H9 (cell line): Measurements from ENCODE around the gene TRPV5. TPM values are rescaled to one million over a fixed set of nuclear protein-coding genes. Genes with fewer than 3 reads are reported as not detected.

ENCODE experiments used
- DNase-seq: peaks from one replicate; pipeline ENCODE4 v3.0.0-alpha.2; 2017
- H2AFZ ChIP-seq: one replicate; pipeline ENCODE4 v1.6.1; 2013; ENCODE audit warnings: mild to moderate bottlenecking, low read length, control low read depth, moderate library complexity
- H2AK5ac ChIP-seq: 2 replicates; pipeline ENCODE4 v1.6.1; 2013; ENCODE audit warnings: low read length, control low read depth, mixed read lengths; ENCODE audit not compliant: insufficient read length
- H2BK120ac ChIP-seq: one replicate; pipeline ENCODE4 v1.6.1; 2013; ENCODE audit warnings: low read depth, mild to moderate bottlenecking, low read length, control low read depth, inconsistent platforms; ENCODE audit not compliant: poor library complexity, severe bottlenecking
- H2BK12ac ChIP-seq: 2 replicates; pipeline ENCODE4 v1.6.1; 2013; ENCODE audit warnings: low read length, control low read depth, mixed read lengths, low read depth; ENCODE audit not compliant: insufficient read length
- H2BK15ac ChIP-seq: 2 replicates; pipeline ENCODE4 v1.6.1; 2013; ENCODE audit warnings: low read depth, low read length, control low read depth
- H2BK20ac ChIP-seq: one replicate; pipeline ENCODE4 v1.6.1; 2013; ENCODE audit warnings: low read depth, mild to moderate bottlenecking, low read length, control low read depth, inconsistent platforms; ENCODE audit not compliant: poor library complexity, severe bottlenecking
- H2BK5ac ChIP-seq: 2 replicates; pipeline ENCODE4 v1.6.1; 2013; ENCODE audit warnings: low read length, control low read depth, mixed read lengths; ENCODE audit not compliant: insufficient read length
- H3K14ac ChIP-seq: 2 replicates; pipeline ENCODE4 v1.6.1; 2013; ENCODE audit warnings: low read length, control low read depth; ENCODE audit not compliant: insufficient read depth
- H3K18ac ChIP-seq: 2 replicates; pipeline ENCODE4 v1.6.1; 2013; ENCODE audit warnings: low read depth, mild to moderate bottlenecking, mixed read lengths, low read length, control low read depth; ENCODE audit not compliant: insufficient read length
- H3K23ac ChIP-seq: 2 replicates; pipeline ENCODE4 v1.6.1; 2013; ENCODE audit warnings: low read length, control low read depth, mixed read lengths, low read depth; ENCODE audit not compliant: insufficient read length
- H3K23me2 ChIP-seq: 2 replicates; pipeline ENCODE4 v1.6.1; 2013; ENCODE audit warnings: low read depth, mild to moderate bottlenecking, mixed read lengths, low read length, control low read depth; ENCODE audit not compliant: insufficient read length, poor library complexity, severe bottlenecking
- H3K27ac ChIP-seq: 2 replicates; pipeline ENCODE4 v1.5.1; 2013; ENCODE audit warnings: low read length, control low read depth, mixed read lengths, low read depth; ENCODE audit not compliant: insufficient read length
- H3K27me3 ChIP-seq: 2 replicates; pipeline ENCODE4 v1.6.1; 2013; ENCODE audit warnings: low read length, control low read depth, inconsistent platforms; ENCODE audit not compliant: insufficient read depth
- H3K4ac ChIP-seq: 2 replicates; pipeline ENCODE4 v1.6.1; 2013; ENCODE audit warnings: low read depth, mild to moderate bottlenecking, control low read depth, inconsistent platforms, low read length, moderate library complexity
- H3K4me1 ChIP-seq: 2 replicates; pipeline ENCODE4 v1.6.1; 2013; ENCODE audit warnings: low read length, control low read depth, inconsistent platforms; ENCODE audit not compliant: insufficient read depth
- H3K4me2 ChIP-seq: 2 replicates; pipeline ENCODE4 v1.6.1; 2013; ENCODE audit warnings: low read length, control low read depth, mixed read lengths; ENCODE audit not compliant: insufficient read length, insufficient read depth
- H3K56ac ChIP-seq: 2 replicates; pipeline ENCODE4 v1.6.1; 2013; ENCODE audit warnings: low read depth, mild to moderate bottlenecking, mixed read lengths, low read length, control low read depth; ENCODE audit not compliant: insufficient read length
- H3K79me1 ChIP-seq: 2 replicates; pipeline ENCODE4 v1.6.1; 2013; ENCODE audit warnings: low read depth, mild to moderate bottlenecking, moderate library complexity, low read length, control low read depth, inconsistent platforms; ENCODE audit not compliant: insufficient read depth, poor library complexity, severe bottlenecking
- H3K79me2 ChIP-seq: 2 replicates; pipeline ENCODE4 v1.6.1; 2013; ENCODE audit warnings: low read length, control low read depth, inconsistent platforms; ENCODE audit not compliant: insufficient read depth
- H3K9ac ChIP-seq: 2 replicates; pipeline ENCODE4 v1.6.1; 2013; ENCODE audit warnings: low read length, control low read depth, mixed read lengths; ENCODE audit not compliant: insufficient read length; ENCODE audit errors: extremely low read depth
- H3K9me3 ChIP-seq: one replicate; pipeline ENCODE4 v1.6.1; 2013; ENCODE audit warnings: low read depth, low read length, inconsistent platforms; ENCODE audit not compliant: control insufficient read depth
- H3T11ph ChIP-seq: one replicate; pipeline ENCODE4 v1.6.1; 2013; ENCODE audit warnings: mild to moderate bottlenecking, low read length, control low read depth, inconsistent platforms
- H4K20me1 ChIP-seq: one replicate; pipeline ENCODE4 v1.6.1; 2013; ENCODE audit not compliant: control insufficient read depth, insufficient read length, insufficient read depth
- H4K5ac ChIP-seq: 2 replicates; pipeline ENCODE4 v1.6.1; 2013; ENCODE audit warnings: low read depth, mild to moderate bottlenecking, mixed read lengths, low read length, control low read depth; ENCODE audit not compliant: insufficient read length
- H4K8ac ChIP-seq: replicated peaks from 2 replicates; pipeline ENCODE4 v1.6.1; 2013; ENCODE audit warnings: low read length, control low read depth, mixed read lengths, low read depth; ENCODE audit not compliant: insufficient read length
- H4K91ac ChIP-seq: 2 replicates; pipeline ENCODE4 v1.6.1; 2013; ENCODE audit warnings: low read depth, mild to moderate bottlenecking, moderate library complexity, mixed read lengths, low read length, control low read depth; ENCODE audit not compliant: insufficient read length
- H3K27ac Mint-ChIP-seq, 3 experiments: 2 replicates in 2 of 3; 3 replicates in 1 of 3; pipeline ENCODE4 v1.8.0; 2020 to 2021; ENCODE audit warnings: mixed read lengths in 3 of 3, mild to moderate bottlenecking in 1 of 3, moderate library complexity in 1 of 3
- H3K27me3 Mint-ChIP-seq: 2 replicates; pipeline ENCODE4 v1.8.0; 2021; ENCODE audit warnings: low read depth, mild to moderate bottlenecking, moderate library complexity, mixed read lengths
- H3K36me3 Mint-ChIP-seq, 3 experiments: 2 replicates in 2 of 3; 3 replicates in 1 of 3; pipeline ENCODE4 v1.8.0; 2020 to 2021; ENCODE audit warnings: low read depth in 3 of 3, mixed read lengths in 3 of 3; ENCODE audit not compliant: insufficient read depth in 1 of 3
- H3K4me1 Mint-ChIP-seq, 2 experiments: 2 replicates each; pipeline ENCODE4 v1.8.0; 2020; ENCODE audit warnings: mixed read lengths in 2 of 2
- H3K4me3 Mint-ChIP-seq, 2 experiments: 2 replicates in 1 of 2; 3 replicates in 1 of 2; pipeline ENCODE4 v1.8.0; 2020 to 2021; ENCODE audit warnings: mild to moderate bottlenecking in 2 of 2, mixed read lengths in 2 of 2, moderate library complexity in 1 of 2
- H3K9me3 Mint-ChIP-seq, 2 experiments: 2 replicates in 1 of 2; 3 replicates in 1 of 2; pipeline ENCODE4 v1.8.0; 2020; ENCODE audit warnings: mild to moderate bottlenecking in 2 of 2, mixed read lengths in 2 of 2, moderate library complexity in 1 of 2
- CTCF ChIP-seq: fragments of 200-600 bp; sonication (generic); conservative IDR thresholded peaks from 3 replicates; pipeline ENCODE4 v1.8.0; 2021; ENCODE audit warnings: antibody characterized with exemption, mild to moderate bottlenecking
- WGBS: extraction: QIAGEN DNeasy Blood & Tissue Kit; methylation state at CpG from one replicate; pipeline ENCODE4 v1.1.7; 2013; ENCODE audit warnings: missing lambda C conversion rate, low lambda C conversion rate, mixed read lengths; ENCODE audit not compliant: insufficient read length; ENCODE audit errors: extremely low coverage; 5-methylcytosine and 5-hydroxymethylcytosine counted together
- total RNA-seq: library from RNA; stranded (reverse); gene quantifications from 2 replicates; pipeline ENCODE4 v1.2.1, GENCODE V29; 2021

TRPV5 gene
- total RNA-seq, 1 experiment from 2014 or later: not detected

- Mint-ChIP-seq H3K27me3 (peaks cover 4% of the 10 kb centered on the region; the same call in 1 of the 2 replicates), H3K9me3 (no peaks in the 10 kb centered on the region), H3K36me3 (peaks cover 0 to 18% (median 5%) of the 10 kb centered on the region in 3 experiments; a peak in 5 of 7 replicates), H3K4me3 (peak overlapping the region in 1 of 2 experiments; percentile 50; a peak in 1 of 5 replicates), H3K27ac (no peak overlapping the region; a peak in 1 of 7 replicates), H3K4me1 (peaks cover 29 to 38% of the 10 kb centered on the region in 2 experiments)
- no peak overlapping the region for H4K91ac ChIP-seq
- peaks cover 8% of the 10 kb centered on the region for H3K4me1 ChIP-seq
- H3K9me3 ChIP-seq: no peaks in the 10 kb centered on the region
- no peak overlapping the region for H3K14ac ChIP-seq
- no peak overlapping the region for H2BK12ac ChIP-seq
- no peak overlapping the region for H3K27ac ChIP-seq
- H3K9ac ChIP-seq: no peak overlapping the region
- no peak overlapping the region for H3K4ac ChIP-seq
- no peak overlapping the region for H2AFZ ChIP-seq
- H3T11ph ChIP-seq: no peak overlapping the region
- no peaks in the 10 kb centered on the region for H4K20me1 ChIP-seq
- WGBS: no CpG with 5 or more reads among the region's 18 CpGs
- H4K8ac ChIP-seq: no peak overlapping the region
- H3K56ac ChIP-seq: no peak overlapping the region
- H3K79me2 ChIP-seq: no peaks in the 10 kb centered on the region
- no peak overlapping the region for H2BK5ac ChIP-seq
- no peaks in the 10 kb centered on the region for H3K23me2 ChIP-seq
- H3K79me1 ChIP-seq: no peaks in the 10 kb centered on the region
- H3K4me2 ChIP-seq: no peak overlapping the region
- no peak overlapping the region for H2BK20ac ChIP-seq
- no peaks in the 10 kb centered on the region for H3K27me3 ChIP-seq
- H3K18ac ChIP-seq: no peak overlapping the region
- H4K5ac ChIP-seq: no peak overlapping the region
- DNase-seq: peak; percentile 85
- no peak overlapping the region for H3K23ac ChIP-seq
- no peak overlapping the region for H2BK120ac ChIP-seq
- peak; percentile 77 for TF ChIP-seq CTCF
- H2BK15ac ChIP-seq: no peak overlapping the region
- H2AK5ac ChIP-seq: no peak overlapping the region
These were observed 67.0 kb downstream of the TRPV5 start for GRCh38 chr7:142866361-142867096.
